OCI-LY3 (cell line): Measurements from ENCODE around the gene XRRA1.

Source experiments
- H2AFZ ChIP-seq: fragments of 200-600, 300-600 bp; shearing (Covaris generic); 2 replicates; pipeline ENCODE4 v1.6.0; 2014; ENCODE audit warnings: antibody characterized with exemption, low read depth, low read length
- H3K27ac ChIP-seq: fragments of 200-600, 300-600 bp; sonication (generic); 2 replicates; pipeline ENCODE4 v1.5.1; 2014; ENCODE audit warnings: mild to moderate bottlenecking, low read length, moderate library complexity, mixed read lengths
- H3K27me3 ChIP-seq: fragments of 200-600, 300-600 bp; sonication (generic); 2 replicates; pipeline ENCODE4 v1.6.1; 2014; ENCODE audit warnings: low read depth, low read length, mixed read lengths
- H3K36me3 ChIP-seq: fragments of 200-600, 300-600 bp; sonication (generic); replicated peaks from 2 replicates; pipeline ENCODE3; 2014; ENCODE audit warnings: low read depth, low read length, mixed read lengths
- H3K4me1 ChIP-seq: fragments of 300-600, 200-600 bp; sonication (generic); 2 replicates; pipeline ENCODE4 v1.6.1; 2014; ENCODE audit warnings: low read length, mixed read lengths
- H3K4me2 ChIP-seq: fragments of 200-600, 300-600 bp; sonication (generic); 2 replicates; pipeline ENCODE4 v1.6.1; 2014; ENCODE audit warnings: low read length, mixed read lengths
- H3K4me3 ChIP-seq: fragments of 300-600, 200-600 bp; sonication (generic); 2 replicates; pipeline ENCODE4 v1.5.1; 2014; ENCODE audit warnings: antibody characterized with exemption, mild to moderate bottlenecking, low read length, moderate library complexity
- H3K79me2 ChIP-seq: fragments of 300-600, 200-600 bp; shearing (Covaris generic); 2 replicates; pipeline ENCODE4 v1.6.1; 2014; ENCODE audit warnings: mild to moderate bottlenecking, low read length, mixed read lengths
- H3K9ac ChIP-seq: fragments of 300-600, 200-600 bp; shearing (Covaris generic); 2 replicates; pipeline ENCODE4 v1.6.0; 2014; ENCODE audit warnings: mild to moderate bottlenecking, low read length, moderate library complexity
- H3K9me3 ChIP-seq: fragments of 200-600, 300-600 bp; shearing (Covaris generic); 2 replicates; pipeline ENCODE4 v1.6.1; 2014; ENCODE audit warnings: low read length, mixed read lengths; ENCODE audit not compliant: insufficient read depth
- H4K20me1 ChIP-seq: fragments of 200-600, 300-600 bp; sonication (generic); 2 replicates; pipeline ENCODE4 v1.6.1; 2016; ENCODE audit warnings: low read length, mixed read lengths; ENCODE audit not compliant: insufficient read depth
- CTCF ChIP-seq: fragments of 200-600, 300-600 bp; sonication (generic); IDR thresholded peaks from 2 replicates; pipeline ENCODE4 v1.5.1; 2014; ENCODE audit warnings: antibody characterized with exemption, low read length, low read depth
- EZH2phosphoT487 ChIP-seq: fragments of 200-600 bp; shearing (Covaris generic); IDR thresholded peaks from 2 replicates; pipeline ENCODE4 v1.6.1; 2018; ENCODE audit warnings: antibody characterized with exemption, mixed run types, low read depth

XRRA1 gene

GRCh38 chr11:74847895-74848294, 101.0 kb downstream of the XRRA1 start:
- TF ChIP-seq EZH2phosphoT487 (no peak), CTCF (no peak)
- peaks cover 64% of the 10 kb centered on the region for H3K36me3 ChIP-seq

GRCh38 chr11:74847395-74847794, 101.5 kb downstream of the XRRA1 start:
- Histone ChIP-seq H3K27me3 (no peaks in the 10 kb centered on the region), H3K4me1 (no peaks in the 10 kb centered on the region), H3K27ac (no peak overlapping the region), H3K9ac (no peak overlapping the region), H3K79me2 (no peaks in the 10 kb centered on the region), H3K9me3 (no peaks in the 10 kb centered on the region), H3K4me2 (no peak overlapping the region), H2AFZ (no peak overlapping the region), H3K36me3 (peaks cover 66% of the 10 kb centered on the region), H3K4me3 (no peak overlapping the region), H4K20me1 (no peaks in the 10 kb centered on the region)
- no peak for TF ChIP-seq EZH2phosphoT487
- no peak for TF ChIP-seq CTCF

More at GRCh38 chr11:74847895-74848294, 101.0 kb downstream of the XRRA1 start:
- H3K4me3 ChIP-seq, result no peak overlapping the region
- no peaks in the 10 kb centered on the region for H3K4me1 ChIP-seq
- H3K9ac ChIP-seq, result no peak overlapping the region
- no peaks in the 10 kb centered on the region for H3K79me2 ChIP-seq
- no peaks in the 10 kb centered on the region for H4K20me1 ChIP-seq
- no peak overlapping the region for H3K4me2 ChIP-seq
- H2AFZ ChIP-seq, result no peak overlapping the region
- no peak overlapping the region for H3K27ac ChIP-seq
- no peaks in the 10 kb centered on the region for H3K9me3 ChIP-seq
- H3K27me3 ChIP-seq, result no peaks in the 10 kb centered on the region

GRCh38 chr11:74846770-74847169, 102.1 kb downstream of the XRRA1 start:
- no peak overlapping the region for H3K4me2 ChIP-seq
- peaks cover 64% of the 10 kb centered on the region for H3K36me3 ChIP-seq

GRCh38 chr11:74845978-74846517, 102.8 kb downstream of the XRRA1 start:
- H3K9me3 ChIP-seq, result no peaks in the 10 kb centered on the region
- peaks cover 58% of the 10 kb centered on the region for H3K36me3 ChIP-seq
- H2AFZ ChIP-seq, result no peak overlapping the region
- no peak overlapping the region for H3K9ac ChIP-seq
- no peaks in the 10 kb centered on the region for H3K79me2 ChIP-seq
- TF ChIP-seq CTCF (no peak), EZH2phosphoT487 (no peak)
- no peaks in the 10 kb centered on the region for H3K27me3 ChIP-seq
- H4K20me1 ChIP-seq, result no peaks in the 10 kb centered on the region
- no peak overlapping the region for H3K27ac ChIP-seq
- H3K4me3 ChIP-seq, result no peak overlapping the region
- no peak overlapping the region for H3K4me2 ChIP-seq
- H3K4me1 ChIP-seq, result no peaks in the 10 kb centered on the region

More at GRCh38 chr11:74846770-74847169, 102.1 kb downstream of the XRRA1 start:
- Histone ChIP-seq H3K4me1 (no peaks in the 10 kb centered on the region), H3K27me3 (no peaks in the 10 kb centered on the region), H3K9ac (no peak overlapping the region), H3K9me3 (no peaks in the 10 kb centered on the region), H2AFZ (no peak overlapping the region), H4K20me1 (no peaks in the 10 kb centered on the region), H3K79me2 (no peaks in the 10 kb centered on the region), H3K27ac (no peak overlapping the region), H3K4me3 (no peak overlapping the region)
- TF ChIP-seq EZH2phosphoT487, result no peak
